OCI-LY7 (cell line): ENCODE results near the gene MAGEC3. TPM values are rescaled to one million over a fixed set of nuclear protein-coding genes. Genes with fewer than 3 reads are reported as not detected.

Source experiments
- Bru-seq: library from RNA; stranded (reverse); fragments of 400-500 nt; gene quantifications from one replicate; lab custom pipeline; 2021; lab: Mats Ljungman, UMichigan
- BruChase-seq, 2 experiments: library from RNA; stranded (reverse); fragments of 400-500 nt; gene quantifications; one replicate each; lab custom pipeline; 2021; lab: Mats Ljungman, UMichigan
- BruUV-seq: library from RNA; stranded (reverse); fragments of 400-500 nt; replicated peaks from 2 replicates; lab custom pipeline; 2021; lab: Mats Ljungman, UMichigan
- CTCF ChIA-PET: fragments of 300-600 bp; sonication (Branson Sonifier 250); formaldehyde crosslinking; loops from one replicate; lab custom pipeline; 2022; ENCODE audit warnings: antibody characterized with exemption; ENCODE audit not compliant: unreplicated experiment; lab: Charles Lee
- POLR2A ChIA-PET: fragments of 300-600 bp; sonication (Branson Sonifier 250); formaldehyde crosslinking; loops from one replicate; lab custom pipeline; 2022; ENCODE audit warnings: antibody characterized with exemption; lab: Charles Lee
- DNase-seq: peaks from one replicate; pipeline ENCODE4 v3.0.0-alpha.2; 2015; ENCODE audit warnings: low spot score
- H2AFZ ChIP-seq: fragments of 200-600 bp; sonication (generic), shearing (Covaris generic); 2 replicates; pipeline ENCODE4 v1.6.1; 2014; ENCODE audit warnings: mild to moderate bottlenecking, antibody characterized with exemption, low read length, moderate library complexity
- H3K27ac ChIP-seq: fragments of 200-600 bp; sonication (generic); 2 replicates; pipeline ENCODE4 v1.5.1; 2014; ENCODE audit warnings: mixed run types, low read depth, mild to moderate bottlenecking, moderate library complexity, low read length, inconsistent platforms; ENCODE audit not compliant: poor library complexity, severe bottlenecking
- H3K36me3 ChIP-seq: fragments of 200-600 bp; sonication (generic); 2 replicates; pipeline ENCODE4 v1.6.1; 2014; ENCODE audit warnings: mild to moderate bottlenecking, antibody characterized with exemption, low read length, moderate library complexity, mixed read lengths; ENCODE audit not compliant: insufficient read depth
- H3K4me1 ChIP-seq: fragments of 200-600 bp; sonication (generic); 2 replicates; pipeline ENCODE4 v1.5.1; 2014; ENCODE audit warnings: mild to moderate bottlenecking, low read length; ENCODE audit not compliant: insufficient read depth, poor library complexity, severe bottlenecking
- H3K4me2 ChIP-seq: fragments of 200-600 bp; sonication (generic); 2 replicates; pipeline ENCODE4 v1.6.1; 2014; ENCODE audit warnings: mild to moderate bottlenecking, low read length
- H3K4me3 ChIP-seq: fragments of 200-600 bp; sonication (generic); 2 replicates; pipeline ENCODE4 v1.5.1; 2014; ENCODE audit warnings: mild to moderate bottlenecking, low read depth, low read length; ENCODE audit not compliant: poor library complexity, severe bottlenecking
- H3K79me2 ChIP-seq: fragments of 200-600 bp; sonication (generic); 2 replicates; pipeline ENCODE4 v1.6.1; 2016; ENCODE audit warnings: low read depth, mild to moderate bottlenecking, low read length, moderate library complexity, mixed read lengths; ENCODE audit not compliant: insufficient read depth
- H3K9me2 ChIP-seq: fragments of 200-600 bp; sonication (generic); 2 replicates; pipeline ENCODE4 v1.6.1; 2016; ENCODE audit warnings: mild to moderate bottlenecking, low read length, mixed read lengths; ENCODE audit not compliant: insufficient read depth
- H3K9me3 ChIP-seq: fragments of 200-600 bp; sonication (generic); 2 replicates; pipeline ENCODE4 v1.6.1; 2014; ENCODE audit warnings: mild to moderate bottlenecking, mixed run types, low read length, mixed read lengths
- H4K20me1 ChIP-seq: fragments of 200-600 bp; sonication (generic); 2 replicates; pipeline ENCODE4 v1.6.1; 2014; ENCODE audit warnings: mild to moderate bottlenecking, antibody characterized with exemption, low read length, moderate library complexity, mixed read lengths; ENCODE audit not compliant: insufficient read depth
- CTCF ChIP-seq: fragments of 200-600 bp; sonication (generic); conservative IDR thresholded peaks from 2 replicates; pipeline ENCODE4 v1.5.1; 2014; ENCODE audit warnings: mild to moderate bottlenecking, antibody characterized with exemption, low read length, moderate library complexity, mixed read lengths
- EZH2phosphoT487 ChIP-seq: fragments of 200-600 bp; sonication (generic); IDR thresholded peaks from 2 replicates; pipeline ENCODE4 v1.6.1; 2018; ENCODE audit warnings: low read depth, borderline replicate concordance, mild to moderate bottlenecking, mixed run types, antibody characterized with exemption, low read length, moderate library complexity, mixed read lengths
- intact Hi-C: fragments of 100-400 bp; cut with micrococcal nuclease; formaldehyde crosslinking; loops from one replicate; pipeline ENCODE4 v1.10.0; 2022; ENCODE audit not compliant: unreplicated experiment
- long read RNA-seq: library from polyadenylated mRNA; stranded (forward); transcript quantifications from one replicate; pipeline ENCODE4 v2.0.0, GENCODE V29; 2022
- total RNA-seq, 2 experiments: library from RNA; depleted of rRNA in 1 of 2; stranded (reverse); fragments of >200 nt in 1 of 2; shearing (Covaris generic) in 1 of 2; gene quantifications; 2 replicates each; pipeline ENCODE4 v1.2.3, GENCODE V29; 2014 to 2022

Gene MAGEC3
- total RNA-seq (2014; rRNA removed; shearing (Covaris generic)): not detected in 2 replicates
- not detected in 2 replicates for total RNA-seq (2022)
- not detected for Bru-seq, nascent RNA
- not detected for BruChase-seq, experiment 1, labeled RNA remaining after a 6-hour chase
- not detected for BruChase-seq, experiment 2, labeled RNA remaining after a 2-hour chase
- long read RNA-seq: 0 reads

- intact Hi-C loops: no loop called here
- Histone ChIP-seq H3K9me2 (no peaks in the 10 kb centered on the region), H3K4me2 (no peak within 1 kb of the TSS), H3K36me3 (no peaks in the 10 kb centered on the region), H4K20me1 (no peaks in the 10 kb centered on the region), H3K4me1 (no peaks in the 10 kb centered on the region), H3K27ac (no peak within 1 kb of the TSS), H3K9me3 (no peaks in the 10 kb centered on the region), H3K4me3 (no peak within 1 kb of the TSS), H2AFZ (no peak within 1 kb of the TSS), H3K79me2 (no peaks in the 10 kb centered on the region)
- BruUV-seq: no TSS peak
- ChIA-PET POLR2A (no interaction called here), CTCF (no interaction called here)
- no peak for TF ChIP-seq EZH2phosphoT487
- no peak for TF ChIP-seq CTCF
- no peak for DNase-seq
Observed at GRCh38 chrX:141838016-141838415, at the start of gene MAGEC3. TSS of gene MAGEC3 (plus strand) at chrX:141838316. CDS start at chrX:141838316, 0 bp downstream.

- H3K9me2 ChIP-seq: no peaks in the 10 kb centered on the region
- no peaks in the 10 kb centered on the region for H3K36me3 ChIP-seq
- no peaks in the 10 kb centered on the region for H3K9me3 ChIP-seq
- no peak overlapping the region for H3K4me3 ChIP-seq
- ChIA-PET POLR2A (no interaction called here), CTCF (no interaction called here)
- no peaks in the 10 kb centered on the region for H3K79me2 ChIP-seq
- no peaks in the 10 kb centered on the region for H4K20me1 ChIP-seq
- no peak overlapping the region for H2AFZ ChIP-seq
- intact Hi-C loops: no loop called here
- DNase-seq: no peak
- H3K4me1 ChIP-seq: no peaks in the 10 kb centered on the region
- BruUV-seq: no TSS peak
- TF ChIP-seq CTCF (no peak), EZH2phosphoT487 (no peak)
- no peak overlapping the region for H3K27ac ChIP-seq
- no peak overlapping the region for H3K4me2 ChIP-seq
Observed at GRCh38 chrX:141791856-141792255, 46.3 kb upstream of the MAGEC3 start.

- intact Hi-C loops: no loop called here
- H3K36me3 ChIP-seq: no peaks in the 10 kb centered on the region
- no peak overlapping the region for H3K4me3 ChIP-seq
- H3K79me2 ChIP-seq: no peaks in the 10 kb centered on the region
- H4K20me1 ChIP-seq: no peaks in the 10 kb centered on the region
- H3K27ac ChIP-seq: no peak overlapping the region
- POLR2A ChIA-PET: no interaction called here
- TF ChIP-seq EZH2phosphoT487 (no peak), CTCF (no peak)
- H3K9me2 ChIP-seq: no peaks in the 10 kb centered on the region
- no peaks in the 10 kb centered on the region for H3K9me3 ChIP-seq
- H3K4me1 ChIP-seq: no peaks in the 10 kb centered on the region
- no TSS peak for BruUV-seq
- no peak overlapping the region for H2AFZ ChIP-seq
- H3K4me2 ChIP-seq: no peak overlapping the region
- CTCF ChIA-PET: no interaction called here
- no peak for DNase-seq
Observed at GRCh38 chrX:141811438-141811837, 26.7 kb upstream of the MAGEC3 start.
